Measurements from ENCODE around the gene TBC1D8B. TPM values are rescaled to one million over a fixed set of nuclear protein-coding genes. Genes with fewer than 3 reads are reported as not detected.

TBC1D8B gene
- total RNA-seq = 1.9 and 2.4 TPM in 2 replicates

GRCh38 chrX:106802388-106803275 lies at the start of gene TBC1D8B:
Gene TBC1D8B, plus strand, starts transcription at chrX:106802673. Its CDS starts 181 bp downstream, at chrX:106802854.

GRCh38 chrX:106903291-106903824 lies 100.9 kb downstream of the TBC1D8B start, which contains the start of gene RIPPLY1:
Gene RIPPLY1, minus strand, starts transcription at chrX:106903341. Its CDS starts 54 bp downstream, at chrX:106903287.

GRCh38 chrX:106919932-106920452 lies 117.5 kb downstream of the TBC1D8B start, which contains the start of gene CLDN2:
Gene CLDN2, plus strand, starts transcription at chrX:106920402. Its CDS starts 7,827 bp downstream, at chrX:106928229.

Other genes with a start within 250 kb of the TBC1D8B start
- gene RADX, start 190.7 kb upstream of the TBC1D8B start, total RNA-seq = 0.65 and 0.76 TPM in 2 replicates
- gene RNF128, start 76.0 kb upstream of the TBC1D8B start, total RNA-seq = 3.3 and 11.2 TPM in 2 replicates
- gene RIPPLY1, start 100.7 kb downstream of the TBC1D8B start, total RNA-seq = 0.16 and 0.51 TPM in 2 replicates
- gene CLDN2, start 117.7 kb downstream of the TBC1D8B start, total RNA-seq = 2.0 and 9.3 TPM in 2 replicates
- 10.5 and 13.5 TPM in 2 replicates for gene MORC4, start 197.5 kb downstream of the TBC1D8B start, total RNA-seq